HG03280 (cell line): Measurements from ENCODE around the gene NIPAL4.
A peak's percentile ranks its signal among the peaks of the same experiment; 100 is the strongest.
"Not testable (repeated sequence)": the region's sequence is repeated elsewhere in the genome, so short reads cannot be mapped to it uniquely, and the experiment has no call there.

Experiments used
- ATAC-seq: cut with Tn5 transposase; IDR thresholded peaks from one replicate; pipeline ENCODE4 v1.9.1; 2021; ENCODE audit warnings: mild to moderate bottlenecking, moderate library complexity; ENCODE audit not compliant: unreplicated experiment

Gene NIPAL4

GRCh38 chr5:157482702-157483101 lies 22.7 kb downstream of the NIPAL4 start:
- ATAC-seq = not testable (repeated sequence)

- ATAC-seq = no peak
These were observed 24.8 kb downstream of the NIPAL4 start for GRCh38 chr5:157484768-157485167.

DNA sequence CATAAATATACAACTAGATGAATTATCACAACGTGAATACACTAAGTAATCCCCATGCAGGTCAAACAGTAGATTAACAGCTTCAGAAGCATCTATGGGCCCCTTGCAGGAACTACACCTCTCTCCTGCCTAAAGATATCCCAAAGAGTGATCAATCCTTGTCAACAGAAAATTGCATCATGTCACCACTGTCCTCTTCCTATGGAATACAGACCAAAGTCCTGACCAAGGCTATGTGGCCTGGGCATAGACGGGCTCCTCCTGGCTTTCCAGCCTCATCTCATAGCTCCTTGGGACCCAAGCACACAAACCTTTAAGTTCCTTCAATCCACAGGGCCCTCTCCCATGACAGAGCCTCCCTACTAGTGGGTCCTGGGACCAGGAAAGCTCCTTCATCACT lies 25.3 kb downstream of the NIPAL4 start:
- ATAC-seq = peak; percentile 2

GRCh38 chr5:157485811-157486210 lies 25.8 kb downstream of the NIPAL4 start:
- ATAC-seq = peak; percentile 45

GRCh38 chr5:157486221-157486681 lies 26.2 kb downstream of the NIPAL4 start:
- ATAC-seq = peak; percentile 38

GRCh38 chr5:157486861-157487260 lies 26.8 kb downstream of the NIPAL4 start:
- ATAC-seq = peak; percentile 60

DNA sequence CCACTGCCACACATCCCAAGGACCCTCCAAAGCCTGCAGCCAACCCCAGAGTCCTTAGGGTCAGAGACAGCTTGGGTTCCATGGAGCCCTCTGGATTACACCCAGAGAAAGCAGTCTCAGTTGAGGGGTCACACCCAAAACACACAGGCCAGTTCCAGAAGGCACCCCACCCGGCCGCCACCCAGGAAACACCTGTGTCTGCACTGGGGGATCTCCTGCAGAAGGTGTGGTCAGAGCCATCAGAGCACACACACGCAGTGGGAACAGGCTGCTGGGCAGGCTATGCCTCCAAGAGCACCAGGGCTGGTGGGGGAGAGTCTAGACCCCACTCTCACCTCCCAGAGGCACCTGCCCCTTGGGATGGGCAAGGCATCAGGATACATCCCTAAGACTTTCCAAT lies 27.3 kb downstream of the NIPAL4 start:
- peak; percentile 40 for ATAC-seq

DNA sequence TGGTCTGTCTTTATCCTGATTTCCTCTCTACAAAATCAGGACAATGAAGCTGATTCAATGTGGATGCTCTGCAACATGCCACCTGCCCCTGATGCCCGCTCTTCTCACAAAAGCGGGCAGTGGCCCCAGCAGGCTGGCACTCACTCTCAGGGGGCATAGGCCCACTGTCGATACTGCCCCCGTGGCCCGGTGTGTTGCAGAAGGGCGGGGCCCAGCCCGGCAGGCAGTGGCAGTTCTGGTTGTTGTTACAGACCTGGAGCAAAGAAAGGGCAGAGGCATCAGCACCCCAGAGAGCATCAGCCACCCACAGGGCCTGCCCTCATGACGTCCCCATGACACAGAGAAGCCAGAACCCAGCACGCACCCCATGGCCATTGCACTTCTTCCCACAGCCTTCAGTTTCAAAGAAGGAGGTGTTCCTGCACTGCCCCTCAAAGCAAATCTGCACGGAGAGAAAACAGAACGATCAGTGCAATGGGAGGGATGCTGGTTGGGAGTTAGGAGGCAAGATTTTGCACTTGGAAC lies 31.5 kb downstream of the NIPAL4 start:
- no peak for ATAC-seq

GRCh38 chr5:157492886-157493285 lies 32.9 kb downstream of the NIPAL4 start:
- ATAC-seq = no peak

- no peak for ATAC-seq
These were observed 34.3 kb downstream of the NIPAL4 start for GRCh38 chr5:157494178-157494832.

DNA sequence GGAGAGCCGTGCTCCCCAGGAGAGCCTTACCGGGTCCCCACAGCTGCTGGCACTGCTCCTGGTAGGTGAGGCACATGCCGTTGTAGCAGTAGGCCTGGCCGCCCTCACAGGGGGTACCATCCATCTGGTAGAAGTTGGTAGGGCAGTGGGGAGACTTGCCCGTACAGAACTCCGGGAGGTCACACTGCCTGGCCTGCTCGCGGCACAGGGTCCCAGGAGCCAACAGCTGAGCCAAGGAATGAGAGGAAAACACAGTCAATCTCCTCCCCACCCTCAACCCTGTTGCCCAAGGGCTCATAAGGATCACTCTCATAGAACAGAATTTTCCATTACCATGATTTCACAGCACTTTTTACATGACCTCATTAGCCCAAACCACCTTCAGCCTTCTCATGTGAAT lies 36.9 kb downstream of the NIPAL4 start:
- no peak for ATAC-seq

GRCh38 chr5:157497875-157498611 lies 38.0 kb downstream of the NIPAL4 start:
- ATAC-seq = no peak

DNA sequence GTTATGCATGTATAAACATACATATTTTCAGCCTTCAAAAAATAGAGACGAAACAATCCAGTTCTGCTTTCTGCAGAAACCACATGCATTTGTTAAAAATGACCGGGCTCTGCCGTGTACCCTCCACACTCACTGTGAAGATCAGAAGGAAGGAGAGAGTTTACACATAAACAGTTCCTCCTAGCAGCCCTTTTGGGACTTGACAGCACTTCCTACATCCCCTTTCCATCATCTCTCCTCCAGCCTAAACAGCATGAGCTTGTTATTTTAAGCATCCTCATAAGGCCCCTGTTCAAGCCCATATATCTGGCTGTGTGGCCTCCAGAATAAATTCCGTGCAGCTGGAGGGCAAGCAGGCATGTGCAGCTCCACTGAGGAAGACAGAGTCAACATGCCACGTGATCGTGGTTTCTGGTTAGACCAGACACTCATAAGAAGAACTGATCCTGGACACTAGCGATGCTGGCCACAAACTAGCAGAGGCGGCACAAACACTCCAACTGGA lies 42.2 kb downstream of the NIPAL4 start:
- peak; percentile 72 for ATAC-seq

- ATAC-seq = no peak
These were observed 44.0 kb downstream of the NIPAL4 start for GRCh38 chr5:157504053-157504452.

DNA sequence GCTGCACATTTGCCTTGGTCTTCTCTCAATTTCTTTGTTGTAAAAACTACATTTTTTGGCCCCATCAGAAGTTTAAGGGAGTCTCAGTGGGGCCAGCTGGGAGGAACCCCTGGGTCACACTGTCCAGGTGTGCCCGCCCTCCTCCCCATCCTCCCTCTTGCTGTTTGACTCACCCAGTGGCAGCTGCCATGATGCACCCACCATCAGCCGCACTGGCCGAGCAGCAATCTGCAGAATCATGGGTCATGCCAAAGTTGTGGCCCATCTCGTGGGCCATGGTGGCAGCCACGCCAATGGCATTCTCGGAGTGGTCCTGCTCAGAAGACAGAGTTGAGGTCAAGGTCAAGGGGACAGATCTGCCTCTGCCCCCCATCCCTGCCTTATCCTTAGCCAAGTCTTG lies 45.5 kb downstream of the NIPAL4 start:
- ATAC-seq = no peak

- ATAC-seq = no peak
These were observed 46.1 kb downstream of the NIPAL4 start for GRCh38 chr5:157506066-157506590.

GRCh38 chr5:157506981-157507780 lies 47.2 kb downstream of the NIPAL4 start:
- no peak for ATAC-seq

- ATAC-seq = no peak
These were observed 49.1 kb downstream of the NIPAL4 start for GRCh38 chr5:157509093-157509492.

DNA sequence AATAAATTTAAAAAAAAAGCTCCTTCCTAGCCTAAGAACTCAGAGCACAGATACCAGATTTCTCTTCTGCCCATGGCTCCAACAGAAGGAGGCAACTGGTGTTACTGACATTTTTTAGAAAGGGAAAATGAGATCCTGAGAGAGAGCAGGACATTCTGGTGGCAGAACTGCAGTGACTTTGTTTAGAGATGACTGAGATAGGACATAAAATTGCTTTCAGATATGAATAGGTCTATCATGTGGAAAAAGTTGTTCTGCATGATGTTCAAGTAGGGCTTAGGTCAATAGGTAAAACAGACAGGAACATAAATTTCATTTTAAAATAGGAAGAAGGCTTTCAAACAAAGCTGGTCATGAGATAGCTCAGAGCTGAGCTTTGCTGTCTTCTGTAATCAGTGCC lies 49.6 kb downstream of the NIPAL4 start:
- ATAC-seq = no peak

- ATAC-seq = no peak
These were observed 50.7 kb downstream of the NIPAL4 start for GRCh38 chr5:157510682-157511081.
